ENCODE results near the gene BRICD5.

The BRICD5 gene

GRCh38 chr16:2180461-2180860 lies 30.2 kb downstream of the BRICD5 start:
- no peak for TF ChIP-seq CTCF (IDR thresholded peaks at IDR 0.05; ENCODE audit: insufficient read depth, low read depth, low read length, missing control alignments)
- no peak for DNase-seq (ENCODE audit: low read depth)

GRCh38 chr16:2179576-2179975 lies 31.1 kb downstream of the BRICD5 start:
- no peak for TF ChIP-seq CTCF (IDR thresholded peaks at IDR 0.05; ENCODE audit: insufficient read depth, low read depth, low read length, missing control alignments)
- no peak for DNase-seq (ENCODE audit: low read depth)
- H3K4me3 ChIP-seq (ENCODE audit: low read depth, low read length) = no peak overlapping the region

More at GRCh38 chr16:2180461-2180860, 30.2 kb downstream of the BRICD5 start:
- H3K4me3 ChIP-seq (ENCODE audit: low read depth, low read length) = no peak overlapping the region

GRCh38 chr16:2179107-2179501 lies 31.6 kb downstream of the BRICD5 start:
- TF ChIP-seq CTCF (IDR thresholded peaks at IDR 0.05; ENCODE audit: insufficient read depth, low read depth, low read length, missing control alignments) = no peak
- H3K4me3 ChIP-seq (ENCODE audit: low read depth, low read length) = no peak overlapping the region
- no peak for DNase-seq (ENCODE audit: low read depth)

GRCh38 chr16:2178321-2179106 lies 32.1 kb downstream of the BRICD5 start:
- H3K4me3 ChIP-seq (ENCODE audit: low read depth, low read length) = no peak overlapping the region
- no peak for TF ChIP-seq CTCF (IDR thresholded peaks at IDR 0.05; ENCODE audit: insufficient read depth, low read depth, low read length, missing control alignments)
- DNase-seq (ENCODE audit: low read depth) = no peak

GRCh38 chr16:2177561-2177960 lies 33.1 kb downstream of the BRICD5 start:
- no peak for DNase-seq (ENCODE audit: low read depth)
- no peak overlapping the region for H3K4me3 ChIP-seq (ENCODE audit: low read depth, low read length)

GRCh38 chr16:2177101-2177500 lies 33.6 kb downstream of the BRICD5 start:
- TF ChIP-seq CTCF (IDR thresholded peaks at IDR 0.05; ENCODE audit: insufficient read depth, low read depth, low read length, missing control alignments) = no peak
- no peak for DNase-seq (ENCODE audit: low read depth)
- no peak overlapping the region for H3K4me3 ChIP-seq (ENCODE audit: low read depth, low read length)

More at GRCh38 chr16:2177561-2177960, 33.1 kb downstream of the BRICD5 start:
- TF ChIP-seq CTCF (IDR thresholded peaks at IDR 0.05; ENCODE audit: insufficient read depth, low read depth, low read length, missing control alignments) = no peak

GRCh38 chr16:2176047-2176446 lies 34.6 kb downstream of the BRICD5 start:
- no peak for DNase-seq (ENCODE audit: low read depth)
- no peak overlapping the region for H3K4me3 ChIP-seq (ENCODE audit: low read depth, low read length)
- TF ChIP-seq CTCF (IDR thresholded peaks at IDR 0.05; ENCODE audit: insufficient read depth, low read depth, low read length, missing control alignments) = no peak
